IPS-11a (cell line): ENCODE data around the gene TTLL11.
"Not testable (repeated sequence)": the region's sequence is repeated elsewhere in the genome, so short reads cannot be mapped to it uniquely, and the experiment has no call there.

Source experiments
- H3K4me3 ChIP-seq: one replicate; pipeline ENCODE4 v1.5.1; 2013; ENCODE audit warnings: low read depth, low read length, control low read depth

The TTLL11 gene

GRCh38 chr9:122011818-122012498, 81.2 kb downstream of the TTLL11 start:
- no peak overlapping the region for H3K4me3 ChIP-seq

DNA sequence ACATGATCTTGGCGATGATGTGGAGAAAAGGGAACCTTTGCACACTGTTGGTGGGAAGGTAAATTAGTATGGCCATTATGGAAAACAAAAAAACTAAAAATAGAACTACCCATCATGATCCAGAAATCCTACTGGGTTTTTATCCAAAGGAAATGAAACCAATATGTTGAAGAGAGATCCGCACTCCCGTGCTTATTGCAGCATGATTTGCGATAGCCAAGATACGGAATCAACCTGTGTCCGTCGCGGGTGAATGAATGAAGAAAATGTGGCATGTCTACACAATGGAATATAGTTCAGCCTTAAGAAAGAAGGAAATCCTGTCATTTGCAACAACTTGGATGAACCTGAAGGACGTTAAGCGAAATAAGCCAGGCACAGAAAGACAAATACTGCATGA, 84.5 kb downstream of the TTLL11 start:
- no peak overlapping the region for H3K4me3 ChIP-seq

- no peak overlapping the region for H3K4me3 ChIP-seq
Observed at GRCh38 chr9:122007837-122008236, 85.3 kb downstream of the TTLL11 start.

- no peak overlapping the region for H3K4me3 ChIP-seq
Observed at GRCh38 chr9:122005597-122005996, 87.5 kb downstream of the TTLL11 start.

- no peak overlapping the region for H3K4me3 ChIP-seq
Observed at GRCh38 chr9:122004589-122004988, 88.5 kb downstream of the TTLL11 start.

GRCh38 chr9:122001491-122002201, 91.5 kb downstream of the TTLL11 start:
- no peak overlapping the region for H3K4me3 ChIP-seq

- H3K4me3 ChIP-seq: not testable (repeated sequence)
Observed at GRCh38 chr9:122000526-122000925, 92.6 kb downstream of the TTLL11 start.

GRCh38 chr9:121999556-121999955, 93.6 kb downstream of the TTLL11 start:
- H3K4me3 ChIP-seq: no peak overlapping the region

GRCh38 chr9:121998513-121999049, 94.5 kb downstream of the TTLL11 start:
- H3K4me3 ChIP-seq: no peak overlapping the region

- no peak overlapping the region for H3K4me3 ChIP-seq
Observed at GRCh38 chr9:121997791-121998190, 95.3 kb downstream of the TTLL11 start.

DNA sequence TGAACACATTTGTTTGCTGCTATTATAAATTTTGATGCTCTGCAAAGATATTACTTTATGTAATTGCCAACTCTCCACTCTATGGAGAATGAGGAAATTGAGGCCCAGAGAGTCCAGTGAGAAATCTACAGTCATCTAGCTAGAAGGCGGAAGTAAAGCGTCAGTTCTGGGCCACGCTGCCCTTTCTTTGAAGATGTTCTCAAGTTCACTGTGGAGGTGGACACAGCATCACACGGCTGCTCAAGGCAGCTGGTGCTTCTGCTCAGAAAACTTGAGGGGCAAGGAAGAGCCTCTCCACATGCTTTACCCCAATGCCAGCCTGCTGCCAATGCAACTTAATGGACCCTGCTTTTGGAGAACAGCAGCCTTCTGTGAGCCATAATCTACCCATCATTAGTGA, 96.3 kb downstream of the TTLL11 start:
- H3K4me3 ChIP-seq: no peak overlapping the region

- no peak overlapping the region for H3K4me3 ChIP-seq
Observed at GRCh38 chr9:121995997-121996396, 97.1 kb downstream of the TTLL11 start.

- H3K4me3 ChIP-seq: no peak overlapping the region
Observed at GRCh38 chr9:121992571-121993212, 100.4 kb downstream of the TTLL11 start.

GRCh38 chr9:121991307-121991661, 101.8 kb downstream of the TTLL11 start:
- H3K4me3 ChIP-seq: no peak overlapping the region

- no peak overlapping the region for H3K4me3 ChIP-seq
Observed at GRCh38 chr9:121990600-121991306, 102.4 kb downstream of the TTLL11 start.

DNA sequence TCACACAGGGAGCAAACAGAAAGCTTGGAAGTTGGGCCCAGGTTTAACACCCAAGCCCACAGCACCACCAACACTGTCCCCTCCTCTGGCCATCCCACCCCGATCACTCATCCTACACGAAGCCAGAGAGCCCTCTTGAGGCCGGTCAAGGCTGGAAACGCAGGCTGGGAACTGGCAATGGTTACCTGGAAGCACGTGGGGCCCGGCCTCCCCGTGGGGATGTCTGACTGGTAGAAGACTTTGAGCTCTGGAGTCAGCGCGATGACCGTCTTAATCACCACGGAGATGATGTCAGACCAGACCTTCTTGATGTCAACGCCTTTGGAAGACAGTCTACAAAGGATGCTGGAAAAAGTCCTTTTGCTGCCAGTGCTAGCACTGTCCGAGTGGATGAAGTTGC, 104.1 kb downstream of the TTLL11 start:
- no peak overlapping the region for H3K4me3 ChIP-seq

DNA sequence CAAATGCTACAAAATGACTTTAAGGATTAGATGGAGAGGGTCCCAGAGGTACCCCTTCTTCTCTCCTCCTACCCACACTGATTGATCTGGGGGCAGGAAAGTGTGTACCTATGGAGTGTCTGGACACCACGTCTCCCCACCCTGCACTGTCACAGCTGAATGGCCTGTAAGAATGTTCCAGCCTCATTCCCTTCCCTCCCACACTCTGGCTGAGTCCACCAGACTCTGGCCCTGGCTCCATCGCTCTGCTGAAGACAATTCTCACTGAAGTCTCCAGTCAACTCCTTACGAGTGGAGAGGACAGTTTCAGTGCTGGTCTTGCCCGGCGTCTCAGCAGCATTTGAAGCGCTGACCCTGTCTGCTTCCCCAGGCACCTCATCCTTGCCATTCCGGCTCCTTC, 105.8 kb downstream of the TTLL11 start:
- H3K4me3 ChIP-seq: no peak overlapping the region

GRCh38 chr9:121985792-121986494, 107.2 kb downstream of the TTLL11 start:
- H3K4me3 ChIP-seq: no peak overlapping the region

- H3K4me3 ChIP-seq: no peak overlapping the region
Observed at GRCh38 chr9:121984726-121985402, 108.2 kb downstream of the TTLL11 start.

GRCh38 chr9:121983736-121984135, 109.4 kb downstream of the TTLL11 start:
- H3K4me3 ChIP-seq: no peak overlapping the region
